ENCODE data around the gene TRMT10B.
"Not testable (repeated sequence)": the region's sequence is repeated elsewhere in the genome, so short reads cannot be mapped to it uniquely, and the experiment has no call there.

TRMT10B gene

GRCh38 chr9:37801287-37801850 lies 47.8 kb downstream of the TRMT10B start:
- no peak for DNase-seq

- no peak for DNase-seq
Measured at GRCh38 chr9:37801959-37802711, 48.5 kb downstream of the TRMT10B start.

- no peak for DNase-seq
Measured at GRCh38 chr9:37806271-37806670, 52.7 kb downstream of the TRMT10B start.

GRCh38 chr9:37809676-37810075 lies 56.1 kb downstream of the TRMT10B start:
- not testable (repeated sequence) for DNase-seq

- DNase-seq = no peak
Measured at GRCh38 chr9:37811906-37812476, 58.4 kb downstream of the TRMT10B start.

GRCh38 chr9:37812773-37813379 lies 59.3 kb downstream of the TRMT10B start:
- DNase-seq = no peak

- DNase-seq = no peak
Measured at GRCh38 chr9:37818849-37819248, 65.2 kb downstream of the TRMT10B start.

- DNase-seq = no peak
Measured at GRCh38 chr9:37820142-37820541, 66.5 kb downstream of the TRMT10B start.

- not testable (repeated sequence) for DNase-seq
Measured at GRCh38 chr9:37825174-37825573, 71.6 kb downstream of the TRMT10B start.

GRCh38 chr9:37827483-37828165 lies 74.0 kb downstream of the TRMT10B start:
- no peak for DNase-seq
